Fibroblast of the conjunctiva (primary cell): ENCODE data around the gene SLC6A8.
A peak's percentile ranks its signal among the peaks of the same experiment; 100 is the strongest.

Experiments used
- DNase-seq: peaks from one replicate; pipeline ENCODE4 v3.0.0-alpha.2; 2010; ENCODE audit warnings: low read depth

SLC6A8 gene

GRCh38 chrX:153648358-153649177 is 39.2 kb upstream of the SLC6A8 start:
- no peak for DNase-seq

GRCh38 chrX:153649178-153649914 is 38.4 kb upstream of the SLC6A8 start:
- DNase-seq = no peak

- DNase-seq = no peak
These were observed 37.6 kb upstream of the SLC6A8 start for GRCh38 chrX:153649915-153650782.

GRCh38 chrX:153650959-153651358 is 36.8 kb upstream of the SLC6A8 start:
- DNase-seq = no peak

GRCh38 chrX:153651540-153652079 is 36.1 kb upstream of the SLC6A8 start:
- DNase-seq = no peak

- no peak for DNase-seq
These were observed 34.2 kb upstream of the SLC6A8 start for GRCh38 chrX:153653556-153653955.

- no peak for DNase-seq
These were observed 30.6 kb upstream of the SLC6A8 start for GRCh38 chrX:153657161-153657560.

- DNase-seq = no peak
These were observed 28.5 kb upstream of the SLC6A8 start for GRCh38 chrX:153659268-153659667.

GRCh38 chrX:153662266-153662665 is 25.5 kb upstream of the SLC6A8 start:
- DNase-seq = no peak

- DNase-seq = no peak
These were observed 21.9 kb upstream of the SLC6A8 start for GRCh38 chrX:153665726-153666306.

- no peak for DNase-seq
These were observed 20.3 kb upstream of the SLC6A8 start for GRCh38 chrX:153667281-153667955.

- peak; percentile 61 for DNase-seq
These were observed 19.8 kb upstream of the SLC6A8 start for GRCh38 chrX:153667956-153668396.

- DNase-seq = no peak
These were observed 19.1 kb upstream of the SLC6A8 start for GRCh38 chrX:153668423-153669173.

- no peak for DNase-seq
These were observed 18.4 kb upstream of the SLC6A8 start for GRCh38 chrX:153669174-153669890.

GRCh38 chrX:153669901-153670731 is 17.6 kb upstream of the SLC6A8 start:
- DNase-seq = no peak

GRCh38 chrX:153670748-153671588 is 16.8 kb upstream of the SLC6A8 start:
- DNase-seq = no peak

- no peak for DNase-seq
These were observed 15.9 kb upstream of the SLC6A8 start for GRCh38 chrX:153671589-153672530.
